GM12878 (cell line): ENCODE results near the gene ABI1. TPM values are rescaled to one million over a fixed set of nuclear protein-coding genes. Genes with fewer than 3 reads are reported as not detected.

Experiments
- CBFB ChIP-seq: IDR thresholded peaks from 2 replicates; pipeline ENCODE4 v1.6.1; 2016; ENCODE audit warnings: antibody characterized with exemption, low read depth
- E4F1 ChIP-seq: fragments of 450-650 bp; IDR thresholded peaks from 2 replicates; pipeline ENCODE4 v1.6.1; 2018; ENCODE audit warnings: borderline replicate concordance, mild to moderate bottlenecking; ENCODE audit not compliant: partially characterized antibody
- EGR1 ChIP-seq, 2 experiments: IDR thresholded peaks; 1 replicate in 1 of 2; 2 replicates in 1 of 2; pipeline ENCODE4 v1.6.1; 2011 to 2012; ENCODE audit warnings: low read depth in 2 of 2, low read length in 2 of 2, borderline replicate concordance in 1 of 2, mild to moderate bottlenecking in 1 of 2, moderate library complexity in 1 of 2
- EZH2 ChIP-seq: IDR thresholded peaks from 2 replicates; pipeline ENCODE4 v1.6.1; 2012; ENCODE audit warnings: low read depth, mild to moderate bottlenecking, control low read depth, inconsistent platforms, low read length, borderline replicate concordance; ENCODE audit not compliant: control insufficient read depth
- JUND ChIP-seq: IDR thresholded peaks from 2 replicates; pipeline ENCODE4 v1.6.1; 2012; ENCODE audit warnings: low read depth, mild to moderate bottlenecking, low read length, improper control_type of control experiment, moderate library complexity
- MEF2B ChIP-seq: fragments of 450-650 bp; IDR thresholded peaks from 2 replicates; pipeline ENCODE4 v1.6.1; 2018; ENCODE audit warnings: mild to moderate bottlenecking, moderate library complexity; ENCODE audit not compliant: partially characterized antibody, poor library complexity, severe bottlenecking
- MYB ChIP-seq: fragments of 150-350 bp; IDR thresholded peaks from 2 replicates; pipeline ENCODE4 v1.6.1; 2014; ENCODE audit warnings: mild to moderate bottlenecking, low read depth, low read length, borderline replicate concordance
- NR2F1 ChIP-seq: fragments of 450-650 bp; conservative IDR thresholded peaks from 2 replicates; pipeline ENCODE4 v1.6.1; 2017; ENCODE audit warnings: mild to moderate bottlenecking
- NRF1 ChIP-seq: conservative IDR thresholded peaks from 2 replicates; pipeline ENCODE4 v1.6.1; 2011; ENCODE audit warnings: mild to moderate bottlenecking, low read depth, low read length, improper control_type of control experiment
- PAX5 ChIP-seq: IDR thresholded peaks from 2 replicates; pipeline ENCODE4 v1.6.1; 2011; ENCODE audit warnings: low read depth, low read length, borderline replicate concordance
- RELB ChIP-seq: fragments of 450-650 bp; IDR thresholded peaks from 2 replicates; pipeline ENCODE4 v1.6.1; 2017; ENCODE audit warnings: low read depth, mild to moderate bottlenecking, moderate library complexity
- RUNX3 ChIP-seq: IDR thresholded peaks from 2 replicates; pipeline ENCODE4 v1.6.1; 2012; ENCODE audit warnings: low read length, inconsistent platforms
- TAF1 ChIP-seq: IDR thresholded peaks from 2 replicates; pipeline ENCODE4 v1.6.1; 2011; ENCODE audit warnings: mild to moderate bottlenecking, low read depth, low read length, borderline replicate concordance
- TARDBP ChIP-seq: IDR thresholded peaks from 2 replicates; pipeline ENCODE4 v1.6.1; 2016; ENCODE audit warnings: borderline replicate concordance
- polyA plus RNA-seq, 11 experiments: library from polyadenylated mRNA; depleted of rRNA in 4 of 11; unstranded in 6 of 11; stranded (reverse) in 5 of 11; fragments of >200 nt; fragmentation: Nextera tagmentation in 4 of 11; fragmentation: Illumina TruSeq in 1 of 11; extraction: Ambion mirVana in 4 of 11; extraction: Trizol in 1 of 11; gene quantifications; 1 replicate in 1 of 11; 2 replicates in 10 of 11; pipeline versions ENCODE4 v1.2.1 to v1.2.3, GENCODE V29; 2011 to 2016; ENCODE audit warnings: inconsistent platforms in 2 of 11, missing spikeins in 2 of 11, low read depth in 1 of 11
- total RNA-seq, 4 experiments: library from RNA; depleted of rRNA in 3 of 4; stranded (reverse); fragments of >200 nt in 3 of 4; fragmentation: Illumina TruSeq in 1 of 4; extraction: Trizol in 1 of 4; gene quantifications; 2 replicates each; pipeline versions ENCODE4 v1.2.1 to v1.2.3, GENCODE V29; 2013 to 2021
- TF ChIP-seq, protein P1 (sequence below): fragments of 450-650 bp; IDR thresholded peaks from 2 replicates; pipeline ENCODE4 v1.6.1; 2016; ENCODE audit warnings: mild to moderate bottlenecking
- TF ChIP-seq, protein P2 (sequence below): IDR thresholded peaks from 2 replicates; pipeline ENCODE4 v1.6.1; 2012; ENCODE audit warnings: low read depth, low read length, improper control_type of control experiment
- TF ChIP-seq, protein P3 (sequence below): fragments of 450-650 bp; IDR thresholded peaks from 2 replicates; pipeline ENCODE4 v1.6.1; 2016; ENCODE audit warnings: mild to moderate bottlenecking, moderate library complexity, borderline replicate concordance

Gene ABI1
- total and polyA plus RNA-seq, 10 of the 15 experiments (the other 5 are each of a cell fraction or from before 2014, with no cell fraction given), result 31.2 to 73.2 (median 50.7) TPM

- TF ChIP-seq, protein P1, sequence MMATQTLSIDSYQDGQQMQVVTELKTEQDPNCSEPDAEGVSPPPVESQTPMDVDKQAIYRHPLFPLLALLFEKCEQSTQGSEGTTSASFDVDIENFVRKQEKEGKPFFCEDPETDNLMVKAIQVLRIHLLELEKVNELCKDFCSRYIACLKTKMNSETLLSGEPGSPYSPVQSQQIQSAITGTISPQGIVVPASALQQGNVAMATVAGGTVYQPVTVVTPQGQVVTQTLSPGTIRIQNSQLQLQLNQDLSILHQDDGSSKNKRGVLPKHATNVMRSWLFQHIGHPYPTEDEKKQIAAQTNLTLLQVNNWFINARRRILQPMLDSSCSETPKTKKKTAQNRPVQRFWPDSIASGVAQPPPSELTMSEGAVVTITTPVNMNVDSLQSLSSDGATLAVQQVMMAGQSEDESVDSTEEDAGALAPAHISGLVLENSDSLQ, result peak; percentile 14; the same call in 1 of the 2 replicates
- TF ChIP-seq CBFB (peak; percentile 67), EZH2 (no peak), RELB (peak; percentile 12), NR2F1 (peak; percentile 80; the same call in 1 of the 2 replicates), PAX5 (peak; percentile 68; the same call in 1 of the 2 replicates), MYB (no peak), MEF2B (peak; percentile 38), E4F1 (no peak), TARDBP (peak; percentile 16; the same call in 1 of the 2 replicates), JUND (no peak), TAF1 (peak; percentile 90), RUNX3 (peak; percentile 78), NRF1 (peak; percentile 72), EGR1 (IDR thresholded peaks at IDR 0.05; ENCODE audit: borderline replicate concordance in 1 of 2, low read depth in 2 of 2, low read length in 2 of 2) (no peak; a peak in 2 of 3 replicates)
- TF ChIP-seq, protein P2, sequence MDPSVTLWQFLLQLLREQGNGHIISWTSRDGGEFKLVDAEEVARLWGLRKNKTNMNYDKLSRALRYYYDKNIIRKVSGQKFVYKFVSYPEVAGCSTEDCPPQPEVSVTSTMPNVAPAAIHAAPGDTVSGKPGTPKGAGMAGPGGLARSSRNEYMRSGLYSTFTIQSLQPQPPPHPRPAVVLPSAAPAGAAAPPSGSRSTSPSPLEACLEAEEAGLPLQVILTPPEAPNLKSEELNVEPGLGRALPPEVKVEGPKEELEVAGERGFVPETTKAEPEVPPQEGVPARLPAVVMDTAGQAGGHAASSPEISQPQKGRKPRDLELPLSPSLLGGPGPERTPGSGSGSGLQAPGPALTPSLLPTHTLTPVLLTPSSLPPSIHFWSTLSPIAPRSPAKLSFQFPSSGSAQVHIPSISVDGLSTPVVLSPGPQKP, result 0 out of 2 replicates have a peak, but pooled peaks have one; percentile 16
- TF ChIP-seq, protein P3, sequence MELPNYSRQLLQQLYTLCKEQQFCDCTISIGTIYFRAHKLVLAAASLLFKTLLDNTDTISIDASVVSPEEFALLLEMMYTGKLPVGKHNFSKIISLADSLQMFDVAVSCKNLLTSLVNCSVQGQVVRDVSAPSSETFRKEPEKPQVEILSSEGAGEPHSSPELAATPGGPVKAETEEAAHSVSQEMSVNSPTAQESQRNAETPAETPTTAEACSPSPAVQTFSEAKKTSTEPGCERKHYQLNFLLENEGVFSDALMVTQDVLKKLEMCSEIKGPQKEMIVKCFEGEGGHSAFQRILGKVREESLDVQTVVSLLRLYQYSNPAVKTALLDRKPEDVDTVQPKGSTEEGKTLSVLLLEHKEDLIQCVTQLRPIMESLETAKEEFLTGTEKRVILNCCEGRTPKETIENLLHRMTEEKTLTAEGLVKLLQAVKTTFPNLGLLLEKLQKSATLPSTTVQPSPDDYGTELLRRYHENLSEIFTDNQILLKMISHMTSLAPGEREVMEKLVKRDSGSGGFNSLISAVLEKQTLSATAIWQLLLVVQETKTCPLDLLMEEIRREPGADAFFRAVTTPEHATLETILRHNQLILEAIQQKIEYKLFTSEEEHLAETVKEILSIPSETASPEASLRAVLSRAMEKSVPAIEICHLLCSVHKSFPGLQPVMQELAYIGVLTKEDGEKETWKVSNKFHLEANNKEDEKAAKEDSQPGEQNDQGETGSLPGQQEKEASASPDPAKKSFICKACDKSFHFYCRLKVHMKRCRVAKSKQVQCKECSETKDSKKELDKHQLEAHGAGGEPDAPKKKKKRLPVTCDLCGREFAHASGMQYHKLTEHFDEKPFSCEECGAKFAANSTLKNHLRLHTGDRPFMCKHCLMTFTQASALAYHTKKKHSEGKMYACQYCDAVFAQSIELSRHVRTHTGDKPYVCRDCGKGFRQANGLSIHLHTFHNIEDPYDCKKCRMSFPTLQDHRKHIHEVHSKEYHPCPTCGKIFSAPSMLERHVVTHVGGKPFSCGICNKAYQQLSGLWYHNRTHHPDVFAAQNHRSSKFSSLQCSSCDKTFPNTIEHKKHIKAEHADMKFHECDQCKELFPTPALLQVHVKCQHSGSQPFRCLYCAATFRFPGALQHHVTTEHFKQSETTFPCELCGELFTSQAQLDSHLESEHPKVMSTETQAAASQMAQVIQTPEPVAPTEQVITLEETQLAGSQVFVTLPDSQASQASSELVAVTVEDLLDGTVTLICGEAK, result no peak; the same call in 1 of the 2 replicates
These were observed at the start of gene ABI1 (continued) for GRCh38 chr10:26860443-26861204.
